HG03064 (cell line): ENCODE results near the gene TTC24.
"Not testable (repeated sequence)": the region's sequence is repeated elsewhere in the genome, so short reads cannot be mapped to it uniquely, and the experiment has no call there.

Experiments used
- ATAC-seq: cut with Tn5 transposase; IDR thresholded peaks from one replicate; pipeline ENCODE4 v1.9.1; 2021; ENCODE audit warnings: low read depth; ENCODE audit not compliant: unreplicated experiment

Gene TTC24

DNA sequence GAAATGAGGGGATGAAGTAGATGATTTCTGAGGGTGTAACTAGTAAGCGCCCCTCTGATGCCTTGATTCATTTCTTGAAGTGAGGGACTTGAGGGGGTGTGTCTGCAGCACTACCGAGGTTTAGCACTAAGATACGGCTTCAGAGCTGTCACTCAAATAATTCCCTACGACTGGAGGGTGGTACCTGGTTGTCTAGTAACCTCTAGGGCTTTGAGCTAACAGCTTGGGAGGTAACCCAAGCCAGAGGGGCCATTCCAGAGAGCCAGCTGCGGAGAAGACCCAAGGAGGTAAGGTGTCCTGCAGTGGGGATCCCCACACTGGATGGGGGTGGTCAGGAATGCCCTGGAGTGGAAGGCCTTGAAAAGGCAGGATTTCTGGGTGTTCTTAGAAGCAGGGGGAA, at the start of gene TTC24:
TSS of gene TTC24 (plus strand) at position 252 of the 400 bp plus-strand sequence. CDS start 1,642 bp downstream, outside the sequence.
- no peak for ATAC-seq

DNA sequence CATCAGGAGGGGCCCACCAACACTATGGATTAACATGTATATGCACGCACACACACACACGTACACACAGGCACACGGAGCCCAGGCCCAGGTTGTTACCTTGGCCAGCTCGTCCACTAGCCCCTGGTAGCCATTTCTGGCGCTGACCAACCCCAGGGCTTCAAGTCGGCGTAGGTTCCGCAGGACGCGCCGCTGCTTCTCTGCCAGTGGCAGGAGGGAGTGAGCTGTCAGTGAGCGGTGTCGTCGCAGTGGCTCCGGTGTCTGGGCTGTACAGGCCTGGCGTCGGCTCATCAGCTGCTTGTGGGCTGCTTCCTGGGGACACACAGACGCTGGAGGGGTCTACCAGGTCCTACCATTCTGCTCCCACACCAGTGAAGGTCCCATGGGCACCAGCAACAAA, 49.5 kb upstream of the TTC24 start:
- no peak for ATAC-seq

DNA sequence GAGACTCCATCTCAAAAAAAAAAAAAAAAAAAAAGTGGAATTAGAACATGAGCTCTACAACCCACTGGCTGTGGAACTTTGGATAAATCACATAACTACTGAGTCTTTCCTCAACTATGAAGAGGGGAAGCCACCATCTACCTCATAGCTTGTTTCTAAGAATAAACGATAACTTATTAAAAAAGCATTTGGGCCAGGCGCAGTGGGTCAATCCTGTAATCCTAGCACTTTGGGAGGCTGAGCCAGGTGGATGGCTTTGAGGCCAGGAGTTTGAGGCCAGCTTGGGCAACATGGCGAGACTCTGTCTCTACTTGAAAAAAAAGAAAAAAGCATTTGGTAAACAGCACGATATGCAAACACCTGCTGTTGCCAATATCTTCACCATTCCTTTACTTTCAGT, 47.1 kb upstream of the TTC24 start:
- no peak for ATAC-seq

DNA sequence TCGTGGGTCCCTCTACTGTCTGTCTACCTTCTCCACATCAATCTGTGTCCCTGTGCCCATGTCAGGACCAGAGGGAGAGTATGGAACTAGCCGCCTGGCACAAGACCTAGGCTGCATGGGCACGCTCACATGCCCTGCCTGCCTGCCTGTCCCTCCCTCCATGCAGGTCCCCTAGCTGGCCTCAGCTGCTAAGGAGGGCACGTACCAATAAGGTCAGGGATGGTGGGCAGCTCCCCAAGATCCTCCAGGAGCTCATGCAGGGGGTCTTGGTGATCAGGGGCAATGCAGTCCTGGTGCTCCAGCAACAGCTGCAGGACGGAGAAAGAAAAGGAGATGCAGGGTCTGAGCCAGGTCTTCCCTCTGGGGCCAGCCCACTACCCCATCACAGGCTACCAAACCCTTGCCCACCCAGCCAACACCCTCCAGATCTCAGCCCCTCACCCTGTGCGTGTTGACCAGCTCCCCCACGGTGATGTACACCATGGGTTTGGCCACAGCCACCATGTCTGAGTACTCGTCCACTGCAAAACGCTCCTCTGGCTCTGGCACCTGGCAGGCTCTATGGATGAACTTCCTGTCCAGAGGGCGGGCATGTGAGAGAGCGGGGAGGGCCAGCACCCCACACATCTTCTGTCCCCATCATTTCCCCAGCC, 45.8 kb upstream of the TTC24 start:
- no peak for ATAC-seq

DNA sequence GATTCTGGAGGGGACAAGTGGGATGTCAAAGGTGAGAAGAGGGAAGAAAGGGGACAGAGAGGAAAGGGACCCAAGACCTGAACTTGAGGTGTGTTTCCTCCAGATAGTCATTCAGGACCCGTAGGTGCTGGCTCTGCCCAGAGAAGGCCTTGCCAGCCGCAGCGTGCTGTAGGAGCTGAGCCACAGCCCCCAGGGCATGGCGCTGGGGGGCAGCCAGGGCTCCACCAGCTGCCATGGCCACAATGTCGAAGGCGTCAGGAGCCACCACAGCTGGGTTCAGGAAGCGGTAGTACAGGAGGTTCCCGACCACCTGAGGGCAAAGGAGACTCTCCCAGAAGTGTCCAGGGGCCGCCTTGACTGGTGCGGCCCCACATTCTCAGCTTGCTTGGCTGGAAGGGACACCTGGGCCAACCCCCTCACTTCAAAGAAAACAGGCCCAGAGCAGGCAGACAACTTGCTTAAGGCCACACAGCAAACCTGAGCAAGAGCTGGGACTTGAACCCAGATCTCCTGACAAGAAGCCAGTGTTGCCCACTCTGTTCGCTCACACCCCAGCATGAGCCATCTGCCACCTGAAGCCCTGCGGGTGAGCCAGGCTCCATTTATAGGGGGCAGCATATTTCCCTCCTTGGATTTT, 45.0 kb upstream of the TTC24 start:
- ATAC-seq: no peak

DNA sequence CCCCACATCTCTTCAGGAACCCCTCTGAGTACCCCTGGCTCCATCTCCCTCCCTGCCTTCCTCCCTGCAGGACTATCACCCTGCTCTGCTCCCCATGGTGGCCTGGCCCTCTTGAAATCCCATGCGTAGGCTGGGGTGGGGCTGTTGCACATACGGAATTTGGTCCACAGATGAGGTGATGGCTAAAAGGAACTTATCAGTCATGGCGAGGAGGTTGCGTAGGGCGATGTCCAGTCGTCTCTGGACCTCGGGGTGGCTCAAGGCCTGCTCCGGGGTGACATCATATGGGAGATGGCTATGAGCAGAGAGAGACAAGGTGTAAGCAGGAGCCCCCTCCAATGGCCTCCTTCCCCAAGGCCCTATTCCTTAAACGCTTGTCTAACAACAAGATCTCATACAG, 42.5 kb upstream of the TTC24 start:
- no peak for ATAC-seq

DNA sequence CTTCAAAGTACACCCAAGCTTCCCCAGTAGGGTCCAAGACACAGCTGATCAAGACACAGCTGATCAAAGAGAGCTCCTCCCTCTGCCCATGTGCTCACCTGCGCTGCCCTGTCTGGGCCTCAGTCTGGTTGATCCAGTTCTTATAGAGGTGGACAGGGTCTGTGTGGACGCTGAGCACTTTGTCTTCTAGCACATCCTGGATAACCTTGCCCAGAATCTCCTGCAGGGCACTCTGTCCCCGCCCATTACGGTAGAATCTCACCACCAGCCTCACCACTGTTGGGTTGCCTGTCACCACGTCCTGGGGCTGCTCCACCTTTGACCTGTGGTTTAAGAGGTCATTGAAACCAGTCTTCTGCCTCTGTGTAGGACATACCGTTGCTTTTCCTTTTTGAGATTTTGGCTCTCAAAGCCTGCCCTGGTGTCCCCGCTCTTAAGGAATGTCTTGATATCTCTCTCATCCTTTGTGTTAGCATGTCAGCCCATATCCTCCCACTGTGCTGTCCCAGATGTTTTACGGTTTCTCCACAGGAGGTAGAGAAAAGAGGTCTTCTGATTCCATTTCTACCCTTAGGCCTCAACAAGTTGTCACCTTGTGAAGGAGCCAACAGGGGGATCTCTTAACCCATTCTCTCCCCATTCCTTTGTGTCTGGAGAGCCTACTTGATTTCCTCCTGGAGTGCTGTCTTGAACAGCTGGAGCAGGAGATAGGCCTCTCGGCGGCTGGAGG, 40.6 kb upstream of the TTC24 start:
- ATAC-seq: no peak

DNA sequence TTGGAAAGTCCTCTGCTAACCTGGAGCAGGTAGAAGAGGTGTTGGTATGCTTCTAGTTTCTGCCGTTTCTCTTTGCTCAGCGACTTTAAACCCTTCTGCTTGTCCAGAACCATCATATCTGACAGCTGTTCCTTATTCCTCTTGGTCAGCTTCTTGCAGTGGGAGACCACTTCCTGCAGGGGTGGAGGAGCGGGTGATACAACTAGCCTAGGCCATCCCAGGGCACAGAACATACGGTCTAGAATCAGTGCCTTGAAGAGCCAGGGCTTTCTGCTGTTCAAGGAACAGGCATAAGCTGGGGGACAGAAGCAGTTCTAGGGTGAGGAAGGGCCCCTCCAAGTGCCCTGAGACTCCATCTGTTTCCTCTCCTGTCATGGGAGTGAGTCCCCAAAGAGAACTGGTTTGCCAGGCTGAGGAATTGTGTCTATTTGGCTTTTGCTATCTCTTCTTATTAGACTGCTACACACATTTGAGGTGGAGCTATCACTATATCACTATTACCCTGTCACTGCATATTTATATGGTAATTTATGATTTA, 39.6 kb upstream of the TTC24 start:
- ATAC-seq: no peak

DNA sequence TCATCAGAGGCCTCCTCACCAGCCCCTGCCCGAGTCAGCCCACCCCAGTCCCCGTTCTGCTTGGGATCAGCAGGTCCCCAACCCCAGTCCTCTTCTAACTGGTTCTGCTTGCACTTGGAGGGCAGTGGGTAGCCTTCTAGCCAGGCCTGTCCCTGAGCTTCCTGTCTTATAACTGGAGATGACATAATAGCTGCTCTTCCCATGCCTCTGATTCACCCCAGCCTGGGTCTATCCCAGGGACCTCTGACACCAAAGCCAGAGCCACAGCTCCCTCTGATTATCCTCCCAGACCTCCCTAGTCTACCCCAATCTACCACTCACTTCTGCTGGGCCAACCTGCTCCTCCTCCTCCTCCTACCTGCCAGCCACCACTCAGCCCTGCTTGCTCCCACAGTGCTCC, 38.6 kb upstream of the TTC24 start:
- ATAC-seq: no peak

DNA sequence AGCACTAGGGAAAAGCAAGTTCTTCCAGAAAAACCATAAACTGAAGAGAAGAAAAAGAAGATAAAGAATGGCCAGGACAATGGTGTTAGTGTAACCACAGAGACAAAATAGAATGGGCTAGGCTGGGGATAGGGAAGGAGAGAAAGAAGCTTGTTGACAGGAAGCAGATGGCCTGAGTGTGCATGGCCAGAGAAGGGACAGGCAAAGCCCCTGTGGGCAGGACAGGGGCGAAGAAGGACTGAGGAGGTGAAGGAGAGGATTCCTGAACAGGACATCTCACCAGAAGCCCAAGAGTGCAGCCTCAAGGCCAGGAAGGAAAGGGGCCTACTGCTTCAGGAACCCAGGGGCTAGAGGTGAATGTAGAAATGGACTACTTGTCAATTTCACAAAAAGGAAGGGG, 36.5 kb upstream of the TTC24 start:
- ATAC-seq: no peak

DNA sequence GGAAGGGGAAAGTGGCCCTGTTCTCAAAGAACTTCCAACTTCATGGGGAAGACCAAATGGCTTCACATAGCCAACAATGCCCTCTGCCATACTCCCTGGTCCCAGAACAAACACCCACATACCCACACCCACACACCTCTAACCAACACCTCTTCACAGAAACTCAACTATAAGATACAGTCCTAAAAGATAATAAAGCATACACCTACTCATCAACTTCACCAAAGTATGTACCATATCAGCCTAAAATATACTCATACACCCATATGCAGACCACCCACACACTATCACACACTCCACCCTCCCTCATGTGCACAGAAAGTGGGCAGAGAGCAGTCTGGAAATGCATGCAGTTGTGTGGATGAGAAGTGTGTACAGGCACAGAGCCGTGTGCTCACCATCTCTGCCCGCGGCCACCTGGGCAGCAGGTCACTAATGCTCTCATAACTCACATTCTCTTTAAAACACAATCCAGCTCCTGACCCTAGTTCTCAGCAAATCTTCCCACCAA, 34.9 kb upstream of the TTC24 start:
- no peak for ATAC-seq

DNA sequence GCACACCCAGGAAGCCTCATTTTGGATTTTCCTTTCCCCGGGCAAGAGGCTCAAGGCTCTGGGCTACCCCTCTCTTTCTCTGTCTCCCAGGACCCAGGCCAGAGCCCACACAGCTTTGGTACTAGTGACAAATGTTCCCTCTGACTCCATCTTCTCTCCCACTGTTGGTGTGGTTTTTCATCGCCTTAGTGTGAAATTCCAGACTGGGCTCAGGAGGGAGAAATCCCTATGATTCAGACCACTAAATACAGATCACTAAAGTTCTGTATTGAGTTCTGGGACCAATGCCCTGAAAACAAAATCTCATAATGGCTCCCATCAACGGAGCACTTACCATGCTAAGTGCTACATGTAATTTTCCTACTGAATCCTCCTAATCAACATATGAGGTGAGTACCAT, 33.3 kb upstream of the TTC24 start:
- ATAC-seq: no peak

DNA sequence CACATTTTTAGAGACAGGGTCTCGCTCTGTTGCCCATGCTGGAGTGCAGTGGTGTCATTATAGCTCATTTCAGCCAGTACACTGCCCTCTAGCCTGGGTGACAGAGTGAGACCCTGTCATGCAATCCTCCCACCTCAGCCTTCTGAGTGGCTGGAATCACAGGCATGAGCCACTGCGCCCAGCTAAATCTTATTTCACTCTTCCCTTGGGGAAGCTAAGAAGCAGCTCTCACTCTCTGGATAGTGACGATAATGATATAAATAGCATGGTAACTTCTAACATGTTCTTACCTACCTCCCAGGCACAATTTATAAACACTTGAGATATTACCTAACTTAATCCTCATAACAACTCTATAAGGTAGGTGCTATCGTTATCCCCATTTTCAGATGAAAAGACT, 32.1 kb upstream of the TTC24 start:
- no peak for ATAC-seq

DNA sequence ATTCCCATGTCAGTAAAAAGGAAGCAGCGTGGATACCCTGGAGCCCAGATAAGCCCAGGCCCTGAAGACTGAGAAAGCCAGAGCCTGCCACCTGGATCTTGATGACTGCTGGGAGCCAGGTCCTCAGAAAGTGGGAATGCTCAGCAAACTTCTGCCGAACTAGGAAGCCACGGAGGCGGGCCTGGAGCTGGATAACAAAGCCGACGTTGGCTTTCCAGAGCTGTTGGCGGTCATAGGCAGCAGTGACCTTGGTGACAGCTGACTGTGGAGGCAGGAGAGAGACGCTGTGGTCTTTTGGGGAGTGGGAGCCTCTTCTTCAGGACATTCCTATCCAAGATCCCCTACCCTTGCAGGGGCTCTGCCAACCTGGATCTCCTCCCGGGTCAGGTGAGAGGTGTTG, 31.5 kb upstream of the TTC24 start:
- ATAC-seq: no peak

DNA sequence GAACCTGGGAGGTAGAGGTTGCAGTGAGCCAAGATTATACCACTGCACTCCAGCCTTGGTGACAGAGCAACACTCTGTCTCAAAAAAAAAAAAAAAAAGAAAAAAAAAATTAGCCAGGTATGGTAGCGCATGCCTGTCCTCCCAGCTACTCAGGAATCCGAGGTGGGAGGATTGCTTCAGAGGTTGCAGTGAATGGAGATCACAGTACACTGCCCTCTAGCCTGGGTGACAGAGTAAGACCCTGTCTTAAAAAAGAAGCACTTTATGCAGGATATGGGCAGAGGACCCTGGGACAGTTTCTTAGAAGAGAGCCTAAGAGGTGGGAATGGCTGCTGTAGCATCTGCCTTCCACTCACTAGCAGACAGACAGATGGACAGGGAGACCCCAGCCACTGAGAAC, 30.1 kb upstream of the TTC24 start:
- no peak for ATAC-seq

DNA sequence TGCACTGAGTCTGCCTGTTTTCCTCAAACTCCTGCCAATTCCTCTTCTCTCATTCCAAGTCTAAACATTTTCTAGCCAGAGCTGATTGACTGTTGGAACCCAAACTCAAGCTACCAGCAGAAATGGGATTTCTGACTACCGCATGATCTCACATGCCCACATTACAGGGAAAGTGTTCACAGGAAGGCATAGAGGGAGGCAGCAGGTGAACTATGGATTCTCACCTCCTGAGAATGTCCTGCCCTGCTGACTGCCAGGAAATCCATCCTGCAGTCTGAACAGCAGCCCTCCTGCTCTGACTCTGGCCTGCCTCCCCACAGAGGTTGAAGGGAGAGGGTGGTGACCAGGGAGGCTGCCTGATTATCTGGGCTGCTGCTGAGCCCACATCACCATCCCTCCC, 29.7 kb upstream of the TTC24 start:
- no peak for ATAC-seq

DNA sequence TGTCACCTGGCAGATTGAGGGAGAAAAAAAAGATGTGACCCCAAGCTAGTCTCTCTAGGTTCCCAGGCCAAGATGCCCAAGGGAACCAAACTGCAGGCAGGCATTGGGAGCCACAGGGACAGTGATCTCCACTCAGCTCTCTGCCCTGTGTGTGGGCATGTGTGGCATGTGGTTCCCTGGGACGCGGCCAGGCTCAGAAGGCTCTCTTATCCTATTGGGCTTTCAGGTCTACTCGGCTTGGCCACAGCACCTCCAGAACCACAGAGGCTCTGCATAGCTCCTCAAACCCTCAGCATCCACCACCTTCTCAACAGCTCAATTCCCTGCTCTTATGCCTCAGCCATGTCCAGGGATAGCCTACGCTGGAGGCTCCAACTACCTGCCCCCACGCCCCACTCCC, 29.2 kb upstream of the TTC24 start:
- no peak for ATAC-seq

DNA sequence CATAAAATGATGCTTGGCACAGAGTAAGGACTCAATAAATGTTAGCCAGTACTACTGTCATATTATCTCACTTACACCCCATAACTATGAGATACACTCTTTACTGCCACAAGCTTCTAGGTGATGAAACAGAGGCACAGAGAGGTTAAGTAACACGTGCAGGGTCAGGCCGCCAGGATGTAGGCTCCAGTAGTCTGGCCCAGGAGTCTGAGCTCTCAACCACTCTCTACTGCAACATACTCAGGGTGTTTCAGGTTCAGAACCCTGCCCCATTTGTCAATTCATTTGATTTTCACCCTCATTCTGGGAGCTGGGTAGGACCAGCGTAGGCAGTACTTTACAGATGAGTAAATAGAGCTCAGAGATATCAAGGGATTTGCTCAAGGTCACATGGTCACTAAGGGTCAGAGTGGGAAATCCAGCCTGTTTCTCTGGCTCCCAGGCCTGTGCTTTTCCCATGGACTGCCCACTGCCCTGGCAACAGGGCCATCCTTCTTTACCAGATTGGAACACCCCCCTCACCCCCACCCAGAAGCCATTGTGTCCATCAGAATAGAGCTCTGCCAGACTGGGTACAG, 28.4 kb upstream of the TTC24 start:
- no peak for ATAC-seq

DNA sequence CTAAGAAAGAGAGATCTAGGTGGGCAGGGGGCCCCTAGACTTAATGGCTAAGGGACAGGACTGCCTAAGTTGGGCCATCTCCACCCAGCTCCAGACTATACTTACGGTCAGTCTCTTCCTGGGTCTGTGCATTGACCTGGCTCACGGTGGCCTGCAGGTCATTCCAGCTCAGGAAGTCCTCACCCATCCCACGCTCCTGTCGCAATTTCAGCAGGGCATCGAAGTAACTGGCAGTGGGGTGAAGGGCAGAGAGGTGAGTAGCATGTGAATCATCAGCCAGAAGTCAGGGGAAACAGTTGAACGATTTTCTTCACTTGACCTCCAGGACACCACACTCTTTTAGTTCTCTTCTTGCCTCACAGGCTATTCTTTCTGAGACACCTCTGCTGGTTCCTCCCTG, 27.7 kb upstream of the TTC24 start:
- ATAC-seq: no peak

DNA sequence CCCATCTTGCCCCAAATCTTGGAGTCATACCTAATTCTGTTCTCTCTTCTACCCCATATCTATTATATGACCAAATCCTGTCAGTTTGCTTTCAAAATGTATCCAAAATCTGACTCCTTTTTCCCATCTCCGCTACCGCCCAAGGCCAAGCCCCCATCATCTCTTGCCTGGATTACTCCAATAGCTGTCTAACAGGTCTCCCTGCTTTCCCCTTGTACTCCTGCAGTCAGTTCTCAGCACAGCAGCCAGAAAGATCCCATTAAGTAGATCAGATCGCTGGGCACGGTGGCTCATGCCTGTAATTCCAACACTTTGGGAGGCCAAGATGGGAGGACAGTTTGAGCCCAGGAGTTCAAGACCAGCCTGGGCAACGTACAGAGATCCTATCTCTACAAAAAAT, 27.0 kb upstream of the TTC24 start:
- ATAC-seq: no peak

DNA sequence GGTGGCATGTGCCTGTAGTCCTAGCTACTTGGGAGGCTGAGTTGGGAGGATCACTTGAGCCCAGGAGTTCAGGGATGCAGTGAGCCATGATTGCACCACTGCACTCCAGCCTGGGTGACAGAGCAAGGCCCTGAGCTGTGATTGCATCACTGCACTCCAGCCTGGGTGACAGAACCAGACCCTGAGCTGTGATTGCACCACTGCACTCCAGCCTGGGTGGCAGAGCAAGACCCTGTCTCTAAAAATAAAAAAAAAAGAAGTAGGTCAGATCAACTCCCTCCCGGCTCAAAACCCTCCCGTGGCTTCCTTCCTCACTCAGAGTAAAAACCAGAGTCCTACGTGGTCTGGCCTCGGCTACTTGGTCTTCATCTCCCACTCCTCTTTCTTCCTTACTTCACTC, 26.6 kb upstream of the TTC24 start:
- ATAC-seq: not testable (repeated sequence)
